ENCODE measurements around the gene CENPM.

CENPM gene

DNA sequence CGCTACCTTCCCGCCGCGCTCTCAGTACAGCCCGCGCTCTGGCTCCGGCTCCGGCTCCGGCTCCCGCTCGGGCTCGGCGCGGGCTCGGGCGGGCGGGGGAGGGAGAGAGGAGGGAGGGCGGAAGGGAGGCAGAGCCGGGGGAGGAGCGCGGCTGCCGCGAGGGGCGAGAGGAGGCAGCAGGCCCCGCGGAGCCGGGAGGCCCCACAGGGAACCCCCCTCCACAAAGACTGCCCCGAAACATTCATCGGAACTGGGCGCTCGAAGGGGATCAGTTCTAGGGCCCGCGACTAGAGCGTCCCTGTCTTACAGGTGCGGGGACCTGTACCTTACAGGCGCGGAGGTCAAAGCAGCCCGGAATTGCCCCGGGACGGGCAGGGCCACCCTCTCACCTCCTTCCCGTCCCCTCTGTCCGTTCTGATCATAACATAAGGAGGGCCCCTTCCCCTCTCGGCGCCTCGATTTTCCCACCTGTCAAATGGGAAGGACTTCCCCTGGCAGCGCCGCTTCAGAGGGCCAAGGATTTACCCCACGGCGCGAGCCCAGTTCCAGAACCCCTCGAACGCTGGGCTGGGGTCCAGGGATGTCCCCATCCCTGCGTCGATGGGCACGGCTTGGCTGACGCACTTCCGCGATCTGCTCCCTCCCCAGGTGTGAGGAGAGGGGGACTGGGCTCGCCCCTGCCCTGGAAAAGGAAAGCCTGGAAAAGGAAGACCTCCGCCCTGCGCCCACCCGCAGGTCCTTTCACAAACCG lies 31.7 kb downstream of the CENPM start, which contains the start of gene SHISA8:
Gene SHISA8, minus strand, starts transcription at position 40 of the 751 bp plus-strand sequence. CDS start 407 bp downstream, outside the sequence.
- no peak for DNase-seq (ENCODE audit: low read depth, low spot score)
- Histone ChIP-seq H3K4me1 (ENCODE audit: insufficient read depth, insufficient read length) (peaks cover 7% of the 10 kb centered on the region), H3K4me3 (ENCODE audit: insufficient read length, low read depth) (peak within 1 kb of the TSS; percentile 34), H3K27me3 (ENCODE audit: insufficient read depth, insufficient read length) (peaks cover 90% of the 10 kb centered on the region), H3K36me3 (ENCODE audit: insufficient read depth, insufficient read length, low read length) (no peaks in the 10 kb centered on the region), H3K9me3 (ENCODE audit: insufficient read depth, low read length) (no peaks in the 10 kb centered on the region), H3K9ac (ENCODE audit: insufficient read length, low read depth) (peak within 1 kb of the TSS; percentile 61)
- TF ChIP-seq YY1 (IDR thresholded peaks at IDR 0.05; ENCODE audit: insufficient read depth, insufficient read length) (no peak), ZNF274 (IDR thresholded peaks at IDR 0.05; ENCODE audit: low read depth, low read length) (no peak), SUZ12 (IDR thresholded peaks at IDR 0.05; ENCODE audit: extremely low read depth, insufficient read depth, insufficient read length) (no peak)

GRCh38 chr22:41914611-41915034 lies 32.3 kb downstream of the CENPM start:
- Histone ChIP-seq H3K4me3 (ENCODE audit: insufficient read length, low read depth) (peak overlapping the region; percentile 34), H3K36me3 (ENCODE audit: insufficient read depth, insufficient read length, low read length) (no peaks in the 10 kb centered on the region), H3K9ac (ENCODE audit: insufficient read length, low read depth) (peak overlapping the region; percentile 61), H3K9me3 (ENCODE audit: insufficient read depth, low read length) (no peaks in the 10 kb centered on the region), H3K4me1 (ENCODE audit: insufficient read depth, insufficient read length) (peaks cover 9% of the 10 kb centered on the region), H3K27me3 (ENCODE audit: insufficient read depth, insufficient read length) (peaks cover 91% of the 10 kb centered on the region)
- no peak for TF ChIP-seq YY1 (IDR thresholded peaks at IDR 0.05; ENCODE audit: insufficient read depth, insufficient read length)
- no peak for TF ChIP-seq ZNF274 (IDR thresholded peaks at IDR 0.05; ENCODE audit: low read depth, low read length)
- no peak for TF ChIP-seq SUZ12 (IDR thresholded peaks at IDR 0.05; ENCODE audit: extremely low read depth, insufficient read depth, insufficient read length)
- DNase-seq (ENCODE audit: low read depth, low spot score), result no peak

- no peak overlapping the region for H3K9ac ChIP-seq (ENCODE audit: insufficient read length, low read depth)
- DNase-seq (ENCODE audit: low read depth, low spot score), result no peak
- TF ChIP-seq ZNF274 (IDR thresholded peaks at IDR 0.05; ENCODE audit: low read depth, low read length) (no peak), SUZ12 (IDR thresholded peaks at IDR 0.05; ENCODE audit: extremely low read depth, insufficient read depth, insufficient read length) (peak; percentile 49)
- peak overlapping the region; percentile 34 for H3K4me3 ChIP-seq (ENCODE audit: insufficient read length, low read depth)
- H3K27me3 ChIP-seq (ENCODE audit: insufficient read depth, insufficient read length), result peaks cover 85% of the 10 kb centered on the region
- H3K9me3 ChIP-seq (ENCODE audit: insufficient read depth, low read length), result no peaks in the 10 kb centered on the region
- H3K36me3 ChIP-seq (ENCODE audit: insufficient read depth, insufficient read length, low read length), result no peaks in the 10 kb centered on the region
- H3K4me1 ChIP-seq (ENCODE audit: insufficient read depth, insufficient read length), result peaks cover 15% of the 10 kb centered on the region
Measured at GRCh38 chr22:41913842-41914534, 33.0 kb downstream of the CENPM start.

GRCh38 chr22:41913040-41913719 lies 33.8 kb downstream of the CENPM start:
- Histone ChIP-seq H3K4me3 (ENCODE audit: insufficient read length, low read depth) (no peak overlapping the region), H3K4me1 (ENCODE audit: insufficient read depth, insufficient read length) (peaks cover 18% of the 10 kb centered on the region), H3K9ac (ENCODE audit: insufficient read length, low read depth) (no peak overlapping the region), H3K27me3 (ENCODE audit: insufficient read depth, insufficient read length) (peaks cover 81% of the 10 kb centered on the region), H3K9me3 (ENCODE audit: insufficient read depth, low read length) (no peaks in the 10 kb centered on the region), H3K36me3 (ENCODE audit: insufficient read depth, insufficient read length, low read length) (no peaks in the 10 kb centered on the region)
- no peak for DNase-seq (ENCODE audit: low read depth, low spot score)
- no peak for TF ChIP-seq ZNF274 (IDR thresholded peaks at IDR 0.05; ENCODE audit: low read depth, low read length)
- no peak for TF ChIP-seq YY1 (IDR thresholded peaks at IDR 0.05; ENCODE audit: insufficient read depth, insufficient read length)
- no peak for TF ChIP-seq SUZ12 (IDR thresholded peaks at IDR 0.05; ENCODE audit: extremely low read depth, insufficient read depth, insufficient read length)

DNA sequence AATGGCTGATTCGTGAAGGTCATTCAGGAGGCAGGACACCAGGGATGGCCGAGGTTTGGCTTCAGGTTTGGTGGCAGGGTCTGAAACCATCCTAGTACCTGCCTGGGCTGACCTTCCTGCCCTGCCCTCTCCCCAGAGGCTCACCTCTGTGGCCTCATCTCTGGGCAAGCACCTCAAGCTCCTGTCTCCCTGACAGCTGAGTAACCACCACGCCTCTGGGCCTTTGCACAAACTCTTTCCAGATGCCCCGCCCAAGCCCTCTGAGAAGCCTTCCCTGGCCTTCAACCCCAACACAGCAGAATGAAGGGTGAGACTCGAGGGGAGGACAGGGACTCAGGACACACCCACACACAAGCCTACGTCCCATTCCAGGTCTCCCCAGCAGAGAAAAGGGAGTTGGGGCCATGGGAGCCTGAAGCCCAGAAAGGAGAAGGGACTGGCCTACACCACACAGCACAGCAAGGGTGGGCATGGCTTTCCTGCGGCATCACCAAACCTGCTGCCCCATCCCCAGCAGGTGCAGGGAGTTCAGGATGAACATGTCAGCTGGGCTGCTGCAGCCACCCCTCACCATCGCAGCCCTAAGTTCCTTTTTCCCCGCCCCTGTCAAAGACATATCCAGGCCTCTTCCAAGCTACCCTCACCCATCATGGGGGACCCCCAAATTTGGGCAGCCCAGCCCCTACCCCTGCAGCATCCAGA lies 34.5 kb downstream of the CENPM start:
- Histone ChIP-seq H3K9me3 (ENCODE audit: insufficient read depth, low read length) (no peaks in the 10 kb centered on the region), H3K36me3 (ENCODE audit: insufficient read depth, insufficient read length, low read length) (peaks cover 6% of the 10 kb centered on the region), H3K4me3 (ENCODE audit: insufficient read length, low read depth) (no peak overlapping the region), H3K9ac (ENCODE audit: insufficient read length, low read depth) (no peak overlapping the region), H3K4me1 (ENCODE audit: insufficient read depth, insufficient read length) (peaks cover 21% of the 10 kb centered on the region), H3K27me3 (ENCODE audit: insufficient read depth, insufficient read length) (peaks cover 74% of the 10 kb centered on the region)
- DNase-seq (ENCODE audit: low read depth, low spot score), result no peak
- TF ChIP-seq SUZ12 (IDR thresholded peaks at IDR 0.05; ENCODE audit: extremely low read depth, insufficient read depth, insufficient read length), result no peak
- no peak for TF ChIP-seq YY1 (IDR thresholded peaks at IDR 0.05; ENCODE audit: insufficient read depth, insufficient read length)
- TF ChIP-seq ZNF274 (IDR thresholded peaks at IDR 0.05; ENCODE audit: low read depth, low read length), result no peak

- no peak overlapping the region for H3K4me3 ChIP-seq (ENCODE audit: insufficient read length, low read depth)
- H3K36me3 ChIP-seq (ENCODE audit: insufficient read depth, insufficient read length, low read length), result peaks cover 9% of the 10 kb centered on the region
- H3K4me1 ChIP-seq (ENCODE audit: insufficient read depth, insufficient read length), result peaks cover 23% of the 10 kb centered on the region
- H3K9ac ChIP-seq (ENCODE audit: insufficient read length, low read depth), result no peak overlapping the region
- no peaks in the 10 kb centered on the region for H3K9me3 ChIP-seq (ENCODE audit: insufficient read depth, low read length)
- no peak for TF ChIP-seq YY1 (IDR thresholded peaks at IDR 0.05; ENCODE audit: insufficient read depth, insufficient read length)
- H3K27me3 ChIP-seq (ENCODE audit: insufficient read depth, insufficient read length), result peaks cover 60% of the 10 kb centered on the region
- DNase-seq (ENCODE audit: low read depth, low spot score), result no peak
Measured at GRCh38 chr22:41911001-41911611, 35.8 kb downstream of the CENPM start.
